Measurements from ENCODE around the gene PPP3CA. TPM values are rescaled to one million over a fixed set of nuclear protein-coding genes. Genes with fewer than 3 reads are reported as not detected.

Gene PPP3CA
- total RNA-seq, 1 donor from 2014 or later: 29.9 TPM

DNA sequence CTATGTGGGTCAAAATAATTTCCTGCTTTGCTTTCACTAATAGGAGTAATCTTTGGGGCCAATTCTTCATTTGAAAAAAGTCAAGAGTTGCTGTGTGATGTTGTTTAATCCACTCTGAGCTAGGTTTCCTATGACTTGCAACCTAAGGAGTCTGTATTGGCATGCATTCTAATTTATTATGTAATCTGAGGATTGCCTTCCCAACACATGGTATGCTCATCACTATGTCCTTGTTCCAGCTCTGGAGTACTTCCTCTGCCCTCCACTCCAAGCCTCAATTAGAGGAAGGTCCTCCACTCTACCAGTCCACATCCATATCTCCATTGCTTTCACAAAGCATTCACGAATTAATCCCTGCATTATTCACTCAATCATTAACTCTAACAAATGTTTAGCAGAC, 56.1 kb downstream of the PPP3CA start:
- H3K4me3 Mint-ChIP-seq (ENCODE audit: unreplicated experiment): no peak overlapping the region
- H3K9me3 Mint-ChIP-seq (ENCODE audit: unreplicated experiment): peaks cover 5% of the 10 kb centered on the region
- DNase-seq: no peak
- no peak overlapping the region for H3K27ac Mint-ChIP-seq (ENCODE audit: unreplicated experiment)
- H3K4me1 Mint-ChIP-seq (ENCODE audit: low read depth, unreplicated experiment): peaks cover 2% of the 10 kb centered on the region
- no peaks in the 10 kb centered on the region for H3K36me3 Mint-ChIP-seq (ENCODE audit: unreplicated experiment)
- peaks cover 4% of the 10 kb centered on the region for H3K27me3 Mint-ChIP-seq (ENCODE audit: unreplicated experiment)
- no peak for TF ChIP-seq CTCF (IDR thresholded peaks at IDR 0.05; ENCODE audit: partially characterized antibody, unreplicated experiment)

- no peak for DNase-seq
- peaks cover 4% of the 10 kb centered on the region for H3K27me3 Mint-ChIP-seq (ENCODE audit: unreplicated experiment)
- H3K4me3 Mint-ChIP-seq (ENCODE audit: unreplicated experiment): no peak overlapping the region
- no peaks in the 10 kb centered on the region for H3K36me3 Mint-ChIP-seq (ENCODE audit: unreplicated experiment)
- no peak for TF ChIP-seq CTCF (IDR thresholded peaks at IDR 0.05; ENCODE audit: partially characterized antibody, unreplicated experiment)
- peaks cover 5% of the 10 kb centered on the region for H3K9me3 Mint-ChIP-seq (ENCODE audit: unreplicated experiment)
- no peak overlapping the region for H3K27ac Mint-ChIP-seq (ENCODE audit: unreplicated experiment)
- peaks cover 2% of the 10 kb centered on the region for H3K4me1 Mint-ChIP-seq (ENCODE audit: low read depth, unreplicated experiment)
Measured at GRCh38 chr4:101290654-101291053, 56.7 kb downstream of the PPP3CA start.

DNA sequence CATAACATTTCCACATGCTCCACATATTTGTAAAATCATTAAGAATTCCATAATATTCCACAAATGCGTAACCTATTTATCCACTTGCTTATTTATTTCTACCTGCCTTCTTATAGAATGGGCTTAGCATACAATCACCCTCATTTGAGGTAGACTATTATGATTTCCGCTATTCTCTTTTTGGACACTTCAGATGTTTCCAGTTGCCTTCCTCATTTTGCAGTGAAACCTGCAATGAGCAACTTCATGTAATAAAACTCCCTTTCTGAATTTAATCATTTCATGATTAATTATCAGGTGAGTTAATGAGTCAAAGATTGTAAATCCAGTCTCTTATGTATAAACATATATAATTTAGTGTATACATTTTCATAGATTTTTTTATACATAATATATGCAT, 58.0 kb downstream of the PPP3CA start:
- H3K27ac Mint-ChIP-seq (ENCODE audit: unreplicated experiment): no peak overlapping the region

DNA sequence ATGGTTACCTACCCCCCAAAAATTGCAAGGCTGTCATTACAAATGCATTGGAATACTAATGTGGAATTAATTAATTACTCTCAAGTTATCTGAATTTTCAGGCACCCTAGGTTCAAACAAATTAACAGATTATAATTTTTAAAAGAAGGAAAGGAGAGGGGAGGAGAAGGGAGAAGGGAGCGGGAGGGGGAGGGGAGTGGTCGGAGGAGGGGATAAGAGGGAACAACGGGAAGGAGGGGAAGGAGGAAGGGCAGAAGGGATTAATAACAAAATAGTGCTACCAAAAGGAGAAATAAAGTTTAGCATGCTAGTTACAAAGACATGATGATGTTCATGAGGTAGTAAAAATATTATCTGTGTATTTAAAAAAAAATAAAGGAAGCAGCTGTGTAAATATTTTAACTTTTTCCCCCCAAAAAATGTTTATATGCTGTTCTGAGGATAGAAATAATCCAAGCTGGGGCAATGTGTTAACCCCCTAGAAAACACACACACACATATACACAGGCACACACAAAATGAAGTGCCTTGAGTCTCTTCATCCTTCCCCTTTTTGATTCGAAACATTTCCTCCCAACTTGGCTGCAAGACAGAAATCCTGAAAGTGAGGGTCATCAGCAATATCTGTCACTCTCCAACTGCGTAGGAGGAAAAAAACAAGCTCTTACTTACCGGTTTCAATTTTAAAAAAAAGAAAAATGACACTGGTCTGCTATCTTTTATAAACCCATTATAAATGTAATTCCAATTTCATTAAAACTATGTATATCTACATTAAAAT, 58.8 kb downstream of the PPP3CA start:
- peaks cover 4% of the 10 kb centered on the region for H3K27me3 Mint-ChIP-seq (ENCODE audit: unreplicated experiment)
- peaks cover 2% of the 10 kb centered on the region for H3K4me1 Mint-ChIP-seq (ENCODE audit: low read depth, unreplicated experiment)
- no peak overlapping the region for H3K4me3 Mint-ChIP-seq (ENCODE audit: unreplicated experiment)

More for the DNA sequence above, 58.0 kb downstream of the PPP3CA start:
- Mint-ChIP-seq H3K27me3 (ENCODE audit: unreplicated experiment) (peaks cover 4% of the 10 kb centered on the region), H3K4me1 (ENCODE audit: low read depth, unreplicated experiment) (peaks cover 2% of the 10 kb centered on the region), H3K36me3 (ENCODE audit: unreplicated experiment) (no peaks in the 10 kb centered on the region), H3K4me3 (ENCODE audit: unreplicated experiment) (no peak overlapping the region), H3K9me3 (ENCODE audit: unreplicated experiment) (peaks cover 5% of the 10 kb centered on the region)
- no peak for DNase-seq
- no peak for TF ChIP-seq CTCF (IDR thresholded peaks at IDR 0.05; ENCODE audit: partially characterized antibody, unreplicated experiment)

More for the DNA sequence above, 58.8 kb downstream of the PPP3CA start:
- no peak for DNase-seq
- no peak for TF ChIP-seq CTCF (IDR thresholded peaks at IDR 0.05; ENCODE audit: partially characterized antibody, unreplicated experiment)
- H3K36me3 Mint-ChIP-seq (ENCODE audit: unreplicated experiment): no peaks in the 10 kb centered on the region
- no peak overlapping the region for H3K27ac Mint-ChIP-seq (ENCODE audit: unreplicated experiment)
- peaks cover 5% of the 10 kb centered on the region for H3K9me3 Mint-ChIP-seq (ENCODE audit: unreplicated experiment)

All from glutamatergic neuron (in vitro differentiated cells).